Kidney (tissue), 14 donors: ENCODE data around the gene AHSA1. TPM values are rescaled to one million over a fixed set of nuclear protein-coding genes. Genes with fewer than 3 reads are reported as not detected.

Source experiments
- DNase-seq, 5 donors: peaks; one replicate each; pipeline ENCODE4 v3.0.0-alpha.2; 2013 to 2020
- FAIRE-seq: peaks from 2 replicates; lab custom pipeline; 2012; peaks lifted over from hg19 to GRCh38; lab: Jason Lieb, UNC
- H3K27ac ChIP-seq, 2 donors: one replicate each; pipeline ENCODE4 v1.7.0; 2013; ENCODE audit warnings: low read depth in 2 of 2, low read length in 2 of 2, inconsistent platforms in 1 of 2
- H3K27me3 ChIP-seq: one replicate; pipeline ENCODE4 v1.7.1; 2013; ENCODE audit warnings: low read length, inconsistent platforms; ENCODE audit not compliant: control insufficient read depth, insufficient read depth
- H3K36me3 ChIP-seq, 3 donors: one replicate each; pipeline versions ENCODE4 v1.7.0 to v1.7.1; 2013; ENCODE audit warnings: low read length in 3 of 3, control low read depth in 1 of 3, inconsistent platforms in 1 of 3; ENCODE audit not compliant: insufficient read depth in 3 of 3, control insufficient read depth in 2 of 3
- H3K4me1 ChIP-seq, 3 donors: one replicate each; pipeline versions ENCODE4 v1.7.0 to v1.7.1; 2013; ENCODE audit warnings: low read length in 3 of 3, inconsistent platforms in 1 of 3, low read depth in 1 of 3; ENCODE audit not compliant: control insufficient read depth in 2 of 3, insufficient read depth in 2 of 3
- H3K4me3 ChIP-seq, 3 donors: one replicate each; pipeline versions ENCODE4 v1.7.0 to v1.8.1; 2013; ENCODE audit warnings: low read length in 3 of 3, control low read depth in 1 of 3, inconsistent platforms in 1 of 3
- H3K9ac ChIP-seq, 3 donors: one replicate each; pipeline versions ENCODE4 v1.7.0 to v1.7.1; 2013; ENCODE audit warnings: low read length in 3 of 3, control low read depth in 1 of 3, inconsistent platforms in 1 of 3
- H3K9me3 ChIP-seq, 3 donors: one replicate each; pipeline versions ENCODE4 v1.7.0 to v1.7.1; 2013; ENCODE audit warnings: low read length in 3 of 3, control low read depth in 1 of 3, inconsistent platforms in 1 of 3; ENCODE audit not compliant: control insufficient read depth in 2 of 3, insufficient read depth in 1 of 3
- CTCF ChIP-seq: IDR thresholded peaks from 3 replicates; pipeline ENCODE4 v1.5.1; 2012; ENCODE audit warnings: mild to moderate bottlenecking, moderate library complexity, borderline replicate concordance; ENCODE audit not compliant: insufficient read depth; ENCODE audit errors: extremely low read depth
- intact Hi-C: fragments of 100-400 bp; cut with DNase I; formaldehyde crosslinking; loops from one replicate; pipeline ENCODE4 v1.11.1; 2022
- polyA plus RNA-seq: library from polyadenylated mRNA; stranded (reverse); fragments of 350-450 nt; fragmentation: Illumina TruSeq; extraction: RNeasy Lipid Tissue Mini Kit (QIAGEN cat#74804); gene quantifications from one replicate; pipeline ENCODE4 v1.2.3, GENCODE V29; 2014; ENCODE audit warnings: low read depth, low replicate concordance; ENCODE audit not compliant: insufficient read depth
- total RNA-seq: library from RNA; stranded (reverse); fragmentation: NEBNext Ultra II Directional; extraction: Animal tissue kit (Norgen Biotek cat#: 25700); gene quantifications from one replicate; pipeline ENCODE4 v1.2.1, GENCODE V29; 2021
- donor health status: control.
- donor health status: control.
- donor health status: control.
- donor health status: control.
- donor health status: control.
- donor health status: DM: yes; HTN: yes; CAD: no.
- donor health status: Normal renal cell carcinoma (clear cell type).

AHSA1 gene
- total and polyA plus RNA-seq, 2 donors from 2014 or later, result 92.0 to 149 TPM

GRCh38 chr14:77458249-77458950 is 507 bp downstream of the AHSA1 start:
- Histone ChIP-seq H3K4me3 (peak overlapping the region; percentile 87 to 98 (median 91)), H3K4me1 (peaks cover 0 to 12% (median 11%) of the 10 kb centered on the region in 3 donors), H3K27ac (peak overlapping the region; percentile 97 to 100), H3K9ac (peak overlapping the region; percentile 87 to 100 (median 87)), H3K9me3 (no peaks in the 10 kb centered on the region), H3K27me3 (no peaks in the 10 kb centered on the region), H3K36me3 (peaks cover 8 to 29% (median 23%) of the 10 kb centered on the region in 3 donors)
- TF ChIP-seq CTCF, result no peak
- intact Hi-C loops, result no loop called here
- no peak for FAIRE-seq
- DNase-seq, result peak in 3 of 5 donors; percentile 32 to 43 (median 35)

GRCh38 chr14:77459072-77459723 is 1.3 kb downstream of the AHSA1 start:
- no peaks in the 10 kb centered on the region for H3K27me3 ChIP-seq
- H3K27ac ChIP-seq, result no peak overlapping the region
- no peaks in the 10 kb centered on the region for H3K9me3 ChIP-seq
- H3K9ac ChIP-seq, result peak overlapping the region; percentile 87 to 100 (median 87)
- intact Hi-C loops, result no loop called here
- FAIRE-seq (no peak), DNase-seq (peak in 3 of 5 donors; percentile 69 to 92 (median 84))
- TF ChIP-seq CTCF, result peak; percentile 52
- H3K36me3 ChIP-seq, result peaks cover 12 to 35% (median 28%) of the 10 kb centered on the region in 3 donors
- peak overlapping the region; percentile 87 to 98 (median 91) for H3K4me3 ChIP-seq
- H3K4me1 ChIP-seq, result peaks cover 0 to 12% (median 11%) of the 10 kb centered on the region in 3 donors

- Histone ChIP-seq H3K27me3 (no peaks in the 10 kb centered on the region), H3K9ac (no peak overlapping the region), H3K27ac (no peak overlapping the region), H3K4me3 (no peak overlapping the region), H3K4me1 (peaks cover 0 to 2% (median 0%) of the 10 kb centered on the region in 3 donors), H3K9me3 (no peaks in the 10 kb centered on the region), H3K36me3 (peaks cover 7 to 41% (median 30%) of the 10 kb centered on the region in 3 donors)
- FAIRE-seq (no peak), DNase-seq (no peak)
- intact Hi-C loops, result no loop called here
- no peak for TF ChIP-seq CTCF
Measured at GRCh38 chr14:77467801-77468200, 9.9 kb downstream of the AHSA1 start.
